Head of caudate nucleus (tissue), 42 donors: ENCODE results near the gene TMEM165.
A peak's percentile ranks its signal among the peaks of the same experiment; 100 is the strongest.
"Not testable (repeated sequence)": the region's sequence is repeated elsewhere in the genome, so short reads cannot be mapped to it uniquely, and the experiment has no call there.

ENCODE experiments used
- DNase-seq, 42 donors: peaks; one replicate each; pipeline versions ENCODE4 v3.0.0 to v3.0.0-alpha.2; 2020 to 2021; ENCODE audit warnings: mixed read lengths in 7 of 42
- intact Hi-C: fragments of 100-400 bp; cut with DNase I; formaldehyde crosslinking; loops from one replicate; pipeline ENCODE4 v1.15.0; 2022

The TMEM165 gene, protein sequence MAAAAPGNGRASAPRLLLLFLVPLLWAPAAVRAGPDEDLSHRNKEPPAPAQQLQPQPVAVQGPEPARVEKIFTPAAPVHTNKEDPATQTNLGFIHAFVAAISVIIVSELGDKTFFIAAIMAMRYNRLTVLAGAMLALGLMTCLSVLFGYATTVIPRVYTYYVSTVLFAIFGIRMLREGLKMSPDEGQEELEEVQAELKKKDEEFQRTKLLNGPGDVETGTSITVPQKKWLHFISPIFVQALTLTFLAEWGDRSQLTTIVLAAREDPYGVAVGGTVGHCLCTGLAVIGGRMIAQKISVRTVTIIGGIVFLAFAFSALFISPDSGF

DNA sequence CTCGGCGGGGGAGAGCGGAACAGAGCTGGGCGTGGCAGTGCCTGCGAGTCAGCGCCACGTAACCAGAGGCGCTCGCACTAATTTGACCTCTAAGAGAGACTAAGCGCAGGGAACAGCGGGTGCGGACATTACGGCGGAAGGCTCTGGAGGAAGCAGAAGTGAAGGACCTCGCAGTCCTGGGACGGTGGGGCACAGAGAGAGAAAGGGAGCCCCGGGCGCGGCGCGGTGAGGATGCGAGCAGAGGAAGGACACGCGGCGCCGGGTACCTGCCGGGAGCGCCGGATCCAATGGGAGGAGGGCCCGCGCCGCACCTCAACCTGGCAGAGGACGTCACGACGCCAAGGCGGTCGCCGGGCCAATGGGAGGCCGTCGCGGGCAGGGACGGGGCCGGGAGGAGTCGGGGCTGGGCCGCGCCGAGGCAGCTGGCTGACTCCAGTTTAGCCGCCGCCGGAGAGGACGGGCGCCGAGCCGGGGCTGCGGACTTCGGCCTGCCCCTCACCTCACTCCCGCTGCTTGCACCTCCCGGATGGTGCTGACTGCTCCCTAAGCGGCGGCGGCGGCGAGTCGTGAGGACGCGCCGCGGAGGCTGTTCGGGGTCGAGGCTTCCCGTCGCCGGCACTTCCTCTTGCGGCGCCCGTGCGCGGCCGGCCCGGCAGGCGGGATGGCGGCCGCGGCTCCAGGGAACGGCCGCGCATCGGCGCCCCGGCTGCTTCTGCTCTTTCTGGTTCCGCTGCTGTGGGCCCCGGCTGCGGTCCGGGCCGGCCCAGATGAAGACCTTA lies at the start of gene TMEM165:
TMEM165 (plus strand) TSS at position 429 of the 779 bp plus-strand sequence; CDS start at position 662, 233 bp downstream.
- DNase-seq = peak; percentile 80 to 97 (median 94)
- intact Hi-C loops = loop anchor here (2.0 to 10.0 kb wide), 3 partner anchors 33 to 149 kb away; partner anchors contain the start of genes CLOCK and SRD5A3

DNA sequence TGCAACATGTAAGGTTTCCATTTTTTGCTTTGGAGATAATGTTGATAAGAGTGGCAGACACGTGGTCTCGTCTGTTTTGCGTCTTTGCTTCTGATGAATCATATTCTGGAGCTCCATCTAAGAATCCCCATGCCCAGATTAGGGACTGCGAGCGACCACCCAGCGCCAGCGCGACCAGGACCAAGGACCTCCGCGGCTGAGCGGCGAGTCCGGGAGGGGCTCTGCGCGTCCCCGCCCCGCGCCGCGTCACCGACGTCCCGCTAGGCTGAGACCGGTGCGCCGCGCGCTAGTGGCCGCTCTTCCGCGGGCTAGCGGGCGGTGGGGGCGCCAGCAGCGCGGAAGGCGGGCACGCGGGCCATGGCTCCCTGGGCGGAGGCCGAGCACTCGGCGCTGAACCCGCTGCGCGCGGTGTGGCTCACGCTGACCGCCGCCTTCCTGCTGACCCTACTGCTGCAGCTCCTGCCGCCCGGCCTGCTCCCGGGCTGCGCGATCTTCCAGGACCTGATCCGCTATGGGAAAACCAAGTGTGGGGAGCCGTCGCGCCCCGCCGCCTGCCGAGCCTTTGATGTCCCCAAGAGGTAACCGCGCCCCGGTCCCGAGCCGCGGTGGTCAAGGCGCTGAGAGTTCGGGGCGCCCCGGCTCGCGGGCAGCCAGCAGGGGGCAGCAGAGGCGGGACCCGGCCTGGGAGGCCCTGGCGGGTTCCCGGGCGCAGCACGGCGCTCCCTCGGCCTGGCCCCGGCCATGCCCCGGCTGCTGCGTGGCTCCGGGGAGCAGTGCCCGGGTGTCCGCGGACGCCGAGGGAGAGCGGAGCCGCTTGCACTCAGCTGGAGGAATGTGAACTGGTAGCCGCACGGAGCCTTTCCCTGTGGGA lies 49.5 kb upstream of the TMEM165 start, which contains the start of gene SRD5A3:
SRD5A3 (plus strand) TSS at position 263 of the 871 bp plus-strand sequence; CDS start at position 358, 95 bp downstream.
- intact Hi-C loops = loop anchor here (2.0 kb wide), 2 partner anchors 51 to 201 kb away; partner anchors contain the start of gene CLOCK

DNA sequence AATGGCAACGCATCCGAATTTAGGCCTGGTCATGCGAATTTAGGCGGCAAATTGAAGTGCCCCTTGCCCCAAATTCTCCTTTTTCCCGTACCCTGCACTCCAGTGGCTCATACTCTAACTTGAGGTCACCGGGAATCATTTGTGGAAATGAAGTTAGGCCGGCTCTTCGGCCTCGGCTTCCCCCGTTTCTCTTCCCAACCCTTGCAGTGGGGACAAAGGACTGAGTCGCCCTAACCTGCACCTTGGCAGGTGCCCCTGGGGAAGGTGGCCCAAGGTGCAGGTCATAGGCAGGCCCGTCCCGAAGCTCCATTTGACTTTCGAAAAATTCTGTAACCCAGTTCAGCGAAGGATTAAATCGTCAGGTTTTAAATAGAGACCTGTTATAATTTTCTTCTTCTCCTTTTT lies 48.9 kb upstream of the TMEM165 start:
- intact Hi-C loops = loop anchor here (2.0 kb wide), 2 partner anchors 50 to 200 kb away; partner anchors contain the start of gene CLOCK
- no peak for DNase-seq

More for the DNA sequence above, 49.5 kb upstream of the TMEM165 start, which contains the start of gene SRD5A3:
- DNase-seq = peak; percentile 60 to 95 (median 86)

DNA sequence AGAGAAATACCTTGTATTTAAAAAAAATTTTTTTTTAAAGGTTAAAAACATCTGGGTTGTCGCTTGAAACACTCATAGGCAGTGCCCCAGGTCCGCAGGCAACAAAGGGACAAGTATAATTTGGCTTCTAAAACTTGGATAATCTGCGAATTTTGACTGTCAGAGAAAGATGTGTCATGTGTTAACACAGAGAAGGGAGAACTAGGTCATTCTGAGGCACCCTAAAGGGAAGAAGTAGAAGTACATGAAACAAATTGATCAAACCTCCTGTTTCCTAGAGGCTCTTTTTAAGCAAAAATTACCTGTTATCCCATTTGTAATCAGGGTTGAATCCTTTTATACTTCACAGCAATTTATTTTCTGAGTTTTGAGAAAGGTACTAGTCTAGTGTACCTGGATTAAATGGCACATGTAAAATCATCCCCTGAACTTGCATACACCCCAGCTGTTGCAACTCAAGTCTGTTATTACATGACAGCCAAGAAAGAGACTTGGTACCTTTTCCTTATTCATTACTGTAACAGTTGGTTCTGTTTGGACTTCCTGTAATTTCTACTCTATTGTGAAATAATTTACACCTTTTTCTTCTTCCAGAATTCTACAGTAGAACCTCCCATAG lies 48.0 kb upstream of the TMEM165 start:
- DNase-seq = no peak
- intact Hi-C loops = loop anchor here (2.0 kb wide), 2 partner anchors 49 to 199 kb away; partner anchors contain the start of gene CLOCK

DNA sequence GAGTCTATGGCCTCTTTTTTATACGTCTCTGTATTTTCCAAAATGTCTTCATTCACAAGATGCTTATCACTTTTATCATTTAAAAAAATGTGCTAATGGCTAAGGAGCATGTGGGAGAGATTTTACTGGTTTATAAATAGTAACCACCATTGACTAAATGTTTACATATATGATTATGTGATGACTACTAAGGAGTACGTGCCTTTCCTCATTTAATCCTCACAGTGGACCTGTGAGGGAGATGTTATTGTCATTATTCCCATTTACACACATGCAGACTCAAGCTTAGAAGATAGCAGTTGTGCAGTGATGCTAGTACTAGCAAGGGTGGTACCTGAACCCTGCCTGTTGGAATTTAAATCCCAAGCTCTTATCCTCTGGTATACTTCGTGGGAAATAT lies 47.3 kb upstream of the TMEM165 start:
- DNase-seq = no peak
- intact Hi-C loops = no loop called here

DNA sequence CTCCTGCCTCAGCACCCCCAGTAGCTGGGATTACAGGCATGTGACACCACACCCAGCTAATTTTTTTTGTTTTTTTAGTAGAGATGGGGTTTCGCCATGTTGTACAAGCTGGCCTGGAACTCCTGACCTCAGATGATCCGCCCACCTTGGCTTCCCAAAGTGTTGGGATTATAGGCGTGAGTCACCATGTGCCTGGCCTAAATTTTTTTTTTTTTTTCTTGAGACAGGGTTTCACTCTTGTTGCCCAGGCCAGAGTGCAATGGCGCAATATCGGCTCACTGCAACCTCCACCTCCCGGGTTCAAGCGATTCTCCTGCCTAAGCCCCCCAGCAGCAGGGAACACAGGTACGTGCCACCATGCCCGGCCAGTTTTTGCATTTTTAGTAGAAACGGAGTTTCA lies 44.9 kb upstream of the TMEM165 start:
- DNase-seq = peak in 1 of 42 donors; percentile 27
- intact Hi-C loops = not testable (repeated sequence)

DNA sequence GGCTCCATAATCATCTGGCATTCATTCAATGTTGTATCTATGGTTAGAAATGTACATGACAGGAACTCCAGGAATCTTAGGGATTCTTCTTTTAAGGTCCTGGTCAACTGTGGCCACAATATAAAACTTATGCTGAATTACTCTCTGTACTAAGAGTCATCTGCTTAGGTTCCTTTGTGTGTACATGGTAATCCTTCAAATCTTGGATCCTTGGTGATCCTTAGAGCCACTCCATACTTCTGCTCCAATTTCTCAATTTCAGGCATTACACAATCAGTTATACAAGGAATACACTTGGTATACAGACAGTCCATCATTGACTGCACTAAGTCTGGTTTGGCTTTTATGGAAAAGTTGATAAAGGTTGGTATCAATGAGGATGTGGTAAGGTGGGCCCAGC lies 43.9 kb upstream of the TMEM165 start:
- no peak for DNase-seq
- intact Hi-C loops = no loop called here

DNA sequence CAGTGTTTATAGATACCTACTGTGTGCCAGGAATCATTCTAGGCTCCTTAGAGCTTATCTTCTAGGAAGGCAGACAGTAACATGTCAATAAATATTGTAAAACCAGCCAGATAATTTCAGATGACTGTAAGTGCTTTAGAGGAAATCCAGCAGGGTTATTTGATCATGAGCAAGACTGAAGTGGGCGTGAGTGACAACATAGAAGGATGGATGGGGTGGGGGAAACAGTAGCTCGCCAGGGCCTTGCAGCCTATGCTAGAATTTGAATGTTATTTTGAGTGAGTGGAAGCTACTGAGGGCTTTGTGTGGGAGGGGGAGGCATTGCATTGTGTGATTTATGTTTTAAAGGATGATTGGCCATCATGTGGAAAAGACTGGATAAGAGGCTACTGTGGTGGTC lies 43.0 kb upstream of the TMEM165 start:
- intact Hi-C loops = no loop called here
- DNase-seq = peak in 1 of 42 donors; percentile 7

DNA sequence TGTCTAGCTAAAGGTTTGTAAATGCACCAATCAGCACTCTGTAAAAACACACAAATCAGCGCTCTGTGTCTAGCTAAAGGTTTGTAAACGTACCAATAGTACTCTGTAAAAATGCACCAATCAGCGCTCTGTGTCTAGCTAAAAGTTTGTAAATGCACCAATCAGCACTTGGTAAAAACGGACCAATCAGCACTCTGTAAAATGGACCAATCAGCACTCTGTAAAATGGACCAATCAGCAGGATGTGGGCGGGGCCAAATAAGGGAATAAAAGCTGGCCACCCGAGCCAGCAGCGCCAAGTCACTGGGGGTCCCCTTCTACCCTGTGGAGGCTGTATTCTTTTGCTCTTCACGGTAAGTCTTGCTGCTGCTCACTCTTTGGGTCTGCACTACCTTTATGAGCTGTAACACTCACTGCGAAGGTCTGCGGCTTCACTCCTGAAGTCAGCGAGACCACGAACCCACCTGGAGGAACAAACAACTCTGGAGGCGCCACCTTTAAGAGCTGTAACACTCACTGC lies 42.5 kb upstream of the TMEM165 start:
- peak in 1 of 42 donors; percentile 24 for DNase-seq
- intact Hi-C loops = not testable (repeated sequence)

DNA sequence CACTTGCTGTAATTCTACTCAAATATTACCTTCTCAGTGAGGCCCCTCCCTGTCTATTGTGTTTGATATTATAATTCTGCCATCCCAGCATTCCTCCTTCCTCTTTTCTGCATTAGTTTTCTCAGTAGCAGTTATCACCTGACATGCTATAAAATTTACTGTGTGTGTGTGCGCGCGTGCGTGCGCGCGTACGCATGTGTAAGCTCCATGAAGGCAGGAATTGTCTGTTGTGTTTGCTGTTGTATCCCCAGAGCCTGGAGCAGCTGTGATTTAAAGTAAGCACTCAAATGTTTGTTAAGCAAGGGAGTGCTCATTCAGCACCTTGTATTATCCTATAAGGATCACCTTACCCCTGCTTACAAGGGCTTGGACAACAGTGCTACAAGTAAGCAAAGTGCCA lies 41.1 kb upstream of the TMEM165 start:
- intact Hi-C loops = no loop called here
- DNase-seq = peak in 1 of 42 donors; percentile 14

DNA sequence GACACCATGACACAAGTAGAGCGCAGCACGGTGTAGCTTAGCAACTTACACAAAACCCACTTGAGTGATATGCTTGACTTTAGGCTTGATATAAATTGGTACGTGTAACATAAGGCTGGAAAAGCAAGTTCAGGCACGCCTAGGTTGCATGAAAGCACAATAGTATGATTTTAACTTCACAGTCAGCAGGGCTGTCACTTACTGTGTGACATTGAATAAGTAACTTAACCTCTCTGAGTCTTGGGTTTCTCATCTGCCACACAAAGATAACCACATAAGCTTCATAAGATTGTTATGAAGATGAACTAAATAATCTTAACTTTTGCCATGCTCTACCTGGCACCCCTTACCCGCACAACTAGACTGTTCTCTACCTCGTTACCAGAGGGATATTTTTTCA lies 40.2 kb upstream of the TMEM165 start:
- peak in 2 of 42 donors; percentile 13 to 14 for DNase-seq
- intact Hi-C loops = no loop called here

DNA sequence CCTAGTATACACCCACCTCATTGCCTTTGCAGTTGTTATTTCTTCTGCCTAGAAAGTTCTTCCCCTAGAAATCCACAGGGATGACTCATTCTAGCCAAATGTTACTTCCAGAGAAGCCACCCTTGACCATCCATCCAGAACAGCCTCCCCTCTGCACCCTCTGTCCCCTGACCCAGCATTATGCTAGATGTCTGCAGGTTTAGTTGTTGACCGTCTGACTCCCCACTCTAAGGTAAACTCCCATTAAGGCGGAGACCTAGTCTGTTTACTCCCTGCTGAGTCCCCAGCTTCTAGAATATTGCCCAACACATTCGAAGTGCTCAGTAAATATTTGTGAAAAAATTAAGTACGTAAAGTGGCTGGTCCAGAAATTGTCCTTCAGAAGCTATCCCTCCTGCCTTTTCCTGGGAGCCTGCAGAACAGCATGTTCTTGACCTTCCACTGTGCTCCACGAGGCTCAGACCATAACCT lies 38.7 kb upstream of the TMEM165 start:
- intact Hi-C loops = no loop called here
- DNase-seq = peak in 2 of 42 donors; percentile 26

DNA sequence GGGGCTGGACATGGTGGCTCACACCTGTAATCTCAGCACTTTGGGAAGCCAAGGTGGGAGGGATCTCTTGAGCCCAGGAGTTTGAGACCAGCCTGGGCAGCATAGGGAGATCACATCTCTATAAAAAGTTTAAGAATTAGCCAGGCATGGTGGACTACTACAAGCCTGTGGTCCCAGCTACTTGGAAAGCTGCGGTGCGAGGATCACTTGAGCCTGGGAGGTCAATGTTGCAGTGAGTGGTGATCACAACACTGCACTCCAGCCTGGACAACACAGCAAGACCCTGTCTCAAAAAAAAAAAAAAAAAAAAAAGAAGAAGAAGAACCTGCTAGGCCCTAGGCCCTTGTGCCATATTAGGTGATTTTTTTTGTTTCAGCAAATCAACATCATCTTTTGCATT lies 37.5 kb upstream of the TMEM165 start:
- intact Hi-C loops = no loop called here
- DNase-seq = peak in 2 of 42 donors; percentile 20 to 26

DNA sequence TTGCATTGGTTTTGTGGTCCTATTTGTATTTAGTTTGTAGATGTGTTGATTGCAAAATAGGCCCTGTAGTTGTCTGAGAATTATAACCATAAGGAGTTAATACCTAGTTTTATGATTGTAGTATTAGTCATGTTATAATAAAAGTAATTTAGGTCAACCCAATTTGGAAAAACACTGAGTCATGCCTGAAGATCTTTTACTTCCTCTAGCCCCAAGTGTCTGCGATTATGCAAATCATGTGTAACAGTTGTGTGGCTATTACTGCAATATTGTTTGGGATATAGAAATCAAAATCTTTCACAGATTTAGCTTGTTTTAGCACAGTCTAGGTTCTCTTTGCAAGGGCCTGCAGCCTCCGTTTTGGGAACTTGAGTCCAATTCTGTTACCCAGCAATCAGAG lies 37.1 kb upstream of the TMEM165 start:
- peak in 3 of 42 donors; percentile 33 to 38 (median 33) for DNase-seq
- intact Hi-C loops = no loop called here

DNA sequence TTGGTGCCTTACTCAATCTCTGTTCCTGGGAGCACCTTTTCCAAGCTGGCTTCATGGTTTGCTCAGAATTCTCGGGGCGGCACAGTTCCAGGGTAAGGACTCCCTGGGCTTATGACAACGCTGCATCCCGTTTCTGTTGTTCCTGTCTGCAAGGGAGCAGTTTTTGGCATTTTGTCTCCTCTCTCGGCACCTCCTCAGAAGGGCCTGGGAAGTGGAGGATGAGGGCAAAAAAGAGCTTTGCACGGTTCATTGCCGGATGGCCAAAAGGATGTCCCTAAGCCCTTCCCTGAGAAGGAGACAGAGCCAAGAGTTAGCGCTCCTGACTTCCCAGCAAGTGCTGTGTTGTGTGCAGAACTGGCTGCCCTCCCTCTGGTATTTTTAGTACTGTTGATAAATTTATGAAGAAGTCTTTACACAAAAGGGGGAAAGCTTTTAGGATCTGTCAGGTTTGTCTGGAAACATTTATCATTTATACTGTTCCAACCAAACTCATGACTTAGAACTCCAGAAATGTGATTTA lies 36.3 kb upstream of the TMEM165 start:
- intact Hi-C loops = no loop called here
- DNase-seq = peak in 2 of 42 donors; percentile 35 to 42

DNA sequence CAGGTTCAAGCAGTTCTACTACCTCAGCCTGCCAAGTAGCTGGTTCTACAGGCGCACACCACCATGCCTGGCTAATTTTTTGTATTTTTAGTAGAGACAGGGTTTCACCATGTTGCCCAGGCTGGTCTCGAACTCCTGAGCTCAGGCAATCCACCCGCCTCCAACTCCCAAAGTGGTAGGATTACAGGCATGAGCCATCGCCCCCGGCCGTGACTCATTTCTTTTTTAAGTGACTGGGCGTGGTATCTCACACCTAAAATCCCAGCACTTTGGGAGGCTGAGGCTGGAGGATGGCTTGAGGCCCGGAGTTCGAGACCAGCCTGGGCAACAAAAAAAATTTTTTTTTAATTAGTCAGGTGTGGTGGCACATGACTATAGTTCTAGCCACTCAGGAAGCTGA lies 32.8 kb upstream of the TMEM165 start:
- DNase-seq = not testable (repeated sequence)
- intact Hi-C loops = loop anchor here (5.0 kb wide), 1 partner anchor 34 kb away; the partner anchor contains the start of gene TMEM165

DNA sequence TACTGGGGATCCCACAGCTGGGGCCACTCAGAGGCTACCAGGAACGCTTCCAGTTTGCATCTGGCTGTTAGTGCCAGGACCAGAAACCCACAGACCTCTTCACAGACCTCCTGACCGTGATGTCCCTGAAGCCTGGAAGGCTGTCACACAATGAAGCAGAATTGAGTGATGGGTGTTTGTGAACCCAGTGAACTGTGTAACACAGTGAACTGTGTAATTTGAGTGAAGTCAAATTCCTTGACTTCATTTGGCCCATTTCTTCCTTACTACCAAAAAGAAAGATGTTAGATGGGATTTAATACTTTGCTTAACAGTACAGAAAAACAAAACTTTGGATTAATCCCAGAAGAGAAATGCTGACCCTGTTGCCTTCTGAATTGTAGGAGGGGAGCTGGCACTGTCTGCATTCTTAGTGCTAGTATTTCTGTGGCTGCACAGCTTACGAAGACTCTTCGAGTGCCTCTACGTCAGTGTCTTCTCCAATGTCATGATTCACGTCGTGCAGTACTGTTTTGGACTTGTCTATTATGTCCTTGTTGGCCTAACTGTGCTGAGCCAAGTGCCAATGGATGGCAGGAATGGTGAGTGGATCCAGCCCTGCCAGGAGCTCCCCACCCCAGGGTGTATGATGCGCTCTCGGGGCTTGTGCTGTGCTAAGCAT lies 31.9 kb upstream of the TMEM165 start:
- intact Hi-C loops = loop anchor here (5.0 kb wide), 1 partner anchor 33 kb away; the partner anchor contains the start of gene TMEM165
- DNase-seq = peak; percentile 37 to 90 (median 76)
